ENCODE measurements around the gene CPA1. TPM values are rescaled to one million over a fixed set of nuclear protein-coding genes. Genes with fewer than 3 reads are reported as not detected.

The CPA1 gene
- total and polyA plus RNA-seq, 9 of the 15 experiments (the other 6 are each of a cell fraction or from before 2014, with no cell fraction given) = 6.5 TPM; not detected in 8

DNA sequence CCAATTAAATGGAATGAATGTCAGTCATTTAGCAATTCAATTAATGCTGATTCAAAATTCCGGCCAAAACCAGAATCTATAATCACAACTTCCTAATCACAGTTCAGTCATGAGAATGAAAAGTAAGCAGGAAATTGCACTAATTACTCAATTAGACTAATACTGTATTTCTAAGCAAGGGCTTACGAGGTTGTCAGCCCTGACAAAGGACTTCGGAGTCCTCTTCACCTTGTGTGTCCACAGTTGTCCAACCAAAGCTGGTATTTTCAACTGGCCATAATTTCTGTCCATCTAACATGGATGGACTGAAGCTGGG lies 17.4 kb downstream of the CPA1 start:
- H4K20me1 ChIP-seq (replicated peaks; ENCODE audit: control insufficient read depth, insufficient read depth, low read length) = no peaks in the 10 kb centered on the region
- in situ Hi-C loops (cut with MboI) (no loop called here), intact Hi-C loops (cut with micrococcal nuclease) (loop anchor here (2.0 kb wide), 1 partner anchor 77 kb away; no protein-coding TSS in a partner anchor)
- no peak overlapping the region for H3K4me2 ChIP-seq (ENCODE audit: insufficient read depth, low read length)
- ATAC-seq (no peak), DNase-seq (ENCODE audit: extremely low read depth in 1 of 4, low spot score in 3 of 4) (no peak), FAIRE-seq (no peak)
- H3K36me3 ChIP-seq (ENCODE audit: control insufficient read depth, insufficient read depth, low read length) = no peaks in the 10 kb centered on the region
- H3K79me2 ChIP-seq (ENCODE audit: control insufficient read depth, insufficient read depth, low read length) = no peaks in the 10 kb centered on the region
- 36% methylated on average over 3 of the region's 3 CpGs for WGBS (ENCODE audit: insufficient coverage, low coverage, missing lambda C conversion rate)
- ChIA-PET POLR2A (no interaction called here), CTCF (ENCODE audit: low intra/inter-chr PET ratio) (no interaction called here)
- H3K4me1 ChIP-seq (replicated peaks in 1 of 2; ENCODE audit: control insufficient read depth in 2 of 2, insufficient read depth in 2 of 2, low read length in 2 of 2) = peaks cover 0 to 4% of the 10 kb centered on the region in 2 experiments; a peak in 2 of 5 replicates
- H3K9me3 ChIP-seq (replicated peaks; ENCODE audit: control insufficient read depth, insufficient read depth, low read depth, low read length) = no peaks in the 10 kb centered on the region
- no peaks in the 10 kb centered on the region for H3K9me1 ChIP-seq (ENCODE audit: control insufficient read depth, insufficient read depth, low read length)
- H3K27me3 ChIP-seq (ENCODE audit: control insufficient read depth in 2 of 2, insufficient read depth in 2 of 2, low read length in 2 of 2) = peaks cover 3 to 18% of the 10 kb centered on the region in 2 experiments; a peak in 3 of 5 replicates
- no TSS peak for BruUV-seq (replicated peaks)
- H3K4me3 ChIP-seq = no peak overlapping the region
- H3K27ac ChIP-seq (ENCODE audit: extremely low read depth, low read depth, low read length) = no peak overlapping the region
- H2AFZ ChIP-seq (ENCODE audit: low read depth, low read length) = no peak overlapping the region
- TF ChIP-seq ZNF586 (CRISPR knock-in tag; conservative IDR thresholded peaks at IDR 0.05) (no peak), SMARCE1 (IDR thresholded peaks at IDR 0.05) (no peak), MECOM (CRISPR knock-in tag; IDR thresholded peaks at IDR 0.05) (no peak), RBM39 (optimal IDR thresholded peaks at IDR 0.05; ENCODE audit: low read depth, low read length) (no peak), MXI1 (IDR thresholded peaks at IDR 0.05; ENCODE audit: low read depth, low read length) (no peak), NFIX (CRISPR knock-in tag; IDR thresholded peaks at IDR 0.05; ENCODE audit: low read depth) (no peak), ZNF695 (CRISPR knock-in tag; IDR thresholded peaks at IDR 0.05) (no peak), ZNF583 (CRISPR knock-in tag; IDR thresholded peaks at IDR 0.05) (no peak)
- TF ChIP-seq, protein P1, sequence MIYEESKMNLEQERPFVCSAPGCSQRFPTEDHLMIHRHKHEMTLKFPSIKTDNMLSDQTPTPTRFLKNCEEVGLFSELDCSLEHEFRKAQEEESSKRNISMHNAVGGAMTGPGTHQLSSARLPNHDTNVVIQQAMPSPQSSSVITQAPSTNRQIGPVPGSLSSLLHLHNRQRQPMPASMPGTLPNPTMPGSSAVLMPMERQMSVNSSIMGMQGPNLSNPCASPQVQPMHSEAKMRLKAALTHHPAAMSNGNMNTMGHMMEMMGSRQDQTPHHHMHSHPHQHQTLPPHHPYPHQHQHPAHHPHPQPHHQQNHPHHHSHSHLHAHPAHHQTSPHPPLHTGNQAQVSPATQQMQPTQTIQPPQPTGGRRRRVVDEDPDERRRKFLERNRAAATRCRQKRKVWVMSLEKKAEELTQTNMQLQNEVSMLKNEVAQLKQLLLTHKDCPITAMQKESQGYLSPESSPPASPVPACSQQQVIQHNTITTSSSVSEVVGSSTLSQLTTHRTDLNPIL (CRISPR knock-in tag; IDR thresholded peaks at IDR 0.05) = no peak
- TF ChIP-seq, protein P2, sequence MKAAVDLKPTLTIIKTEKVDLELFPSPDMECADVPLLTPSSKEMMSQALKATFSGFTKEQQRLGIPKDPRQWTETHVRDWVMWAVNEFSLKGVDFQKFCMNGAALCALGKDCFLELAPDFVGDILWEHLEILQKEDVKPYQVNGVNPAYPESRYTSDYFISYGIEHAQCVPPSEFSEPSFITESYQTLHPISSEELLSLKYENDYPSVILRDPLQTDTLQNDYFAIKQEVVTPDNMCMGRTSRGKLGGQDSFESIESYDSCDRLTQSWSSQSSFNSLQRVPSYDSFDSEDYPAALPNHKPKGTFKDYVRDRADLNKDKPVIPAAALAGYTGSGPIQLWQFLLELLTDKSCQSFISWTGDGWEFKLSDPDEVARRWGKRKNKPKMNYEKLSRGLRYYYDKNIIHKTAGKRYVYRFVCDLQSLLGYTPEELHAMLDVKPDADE (conservative IDR thresholded peaks at IDR 0.05; ENCODE audit: control insufficient read depth, low read depth, low read length) = no peak
- TF ChIP-seq, protein P3, sequence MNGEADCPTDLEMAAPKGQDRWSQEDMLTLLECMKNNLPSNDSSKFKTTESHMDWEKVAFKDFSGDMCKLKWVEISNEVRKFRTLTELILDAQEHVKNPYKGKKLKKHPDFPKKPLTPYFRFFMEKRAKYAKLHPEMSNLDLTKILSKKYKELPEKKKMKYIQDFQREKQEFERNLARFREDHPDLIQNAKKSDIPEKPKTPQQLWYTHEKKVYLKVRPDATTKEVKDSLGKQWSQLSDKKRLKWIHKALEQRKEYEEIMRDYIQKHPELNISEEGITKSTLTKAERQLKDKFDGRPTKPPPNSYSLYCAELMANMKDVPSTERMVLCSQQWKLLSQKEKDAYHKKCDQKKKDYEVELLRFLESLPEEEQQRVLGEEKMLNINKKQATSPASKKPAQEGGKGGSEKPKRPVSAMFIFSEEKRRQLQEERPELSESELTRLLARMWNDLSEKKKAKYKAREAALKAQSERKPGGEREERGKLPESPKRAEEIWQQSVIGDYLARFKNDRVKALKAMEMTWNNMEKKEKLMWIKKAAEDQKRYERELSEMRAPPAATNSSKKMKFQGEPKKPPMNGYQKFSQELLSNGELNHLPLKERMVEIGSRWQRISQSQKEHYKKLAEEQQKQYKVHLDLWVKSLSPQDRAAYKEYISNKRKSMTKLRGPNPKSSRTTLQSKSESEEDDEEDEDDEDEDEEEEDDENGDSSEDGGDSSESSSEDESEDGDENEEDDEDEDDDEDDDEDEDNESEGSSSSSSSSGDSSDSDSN (IDR thresholded peaks at IDR 0.05; ENCODE audit: borderline replicate concordance in 1 of 2, low read depth in 2 of 2, low read length in 2 of 2) = no peak
- TF ChIP-seq, protein P4, sequence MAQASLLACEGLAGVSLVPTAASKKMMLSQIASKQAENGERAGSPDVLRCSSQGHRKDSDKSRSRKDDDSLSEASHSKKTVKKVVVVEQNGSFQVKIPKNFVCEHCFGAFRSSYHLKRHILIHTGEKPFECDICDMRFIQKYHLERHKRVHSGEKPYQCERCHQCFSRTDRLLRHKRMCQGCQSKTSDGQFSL (CRISPR knock-in tag; IDR thresholded peaks at IDR 0.05) = no peak
- TF ChIP-seq, protein P4 (tag; IDR thresholded peaks at IDR 0.05) = no peak
- H3K9ac ChIP-seq (ENCODE audit: insufficient read depth in 1 of 2, low read depth in 2 of 2, low read length in 2 of 2) = no peak overlapping the region

Measured in K562 (cell line).